GM21619 (cell line): ENCODE results near the gene RAD52.

Experiments
- ATAC-seq: cut with Tn5 transposase; IDR thresholded peaks from one replicate; pipeline ENCODE4 v1.9.1; 2021; ENCODE audit not compliant: unreplicated experiment

The RAD52 gene

DNA sequence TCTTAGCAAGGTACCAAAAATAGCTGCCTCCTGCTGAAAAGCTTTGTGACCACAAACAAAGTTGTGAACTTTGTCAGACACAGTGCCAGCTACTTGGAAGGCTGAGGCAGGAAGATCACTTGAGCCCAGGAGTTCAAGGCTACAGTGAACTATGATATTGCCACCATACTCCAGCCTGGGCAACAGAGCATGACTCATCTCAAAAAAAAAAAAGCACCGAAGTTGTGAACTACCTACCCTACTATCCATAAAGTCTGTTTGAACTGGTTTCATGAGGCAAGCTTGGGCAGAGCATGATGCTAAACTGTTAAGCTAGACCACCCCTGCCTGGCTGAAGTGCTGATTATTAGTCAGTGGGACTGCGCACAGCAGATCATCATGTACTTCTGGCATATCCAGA lies 75.5 kb downstream of the RAD52 start:
- no peak for ATAC-seq

DNA sequence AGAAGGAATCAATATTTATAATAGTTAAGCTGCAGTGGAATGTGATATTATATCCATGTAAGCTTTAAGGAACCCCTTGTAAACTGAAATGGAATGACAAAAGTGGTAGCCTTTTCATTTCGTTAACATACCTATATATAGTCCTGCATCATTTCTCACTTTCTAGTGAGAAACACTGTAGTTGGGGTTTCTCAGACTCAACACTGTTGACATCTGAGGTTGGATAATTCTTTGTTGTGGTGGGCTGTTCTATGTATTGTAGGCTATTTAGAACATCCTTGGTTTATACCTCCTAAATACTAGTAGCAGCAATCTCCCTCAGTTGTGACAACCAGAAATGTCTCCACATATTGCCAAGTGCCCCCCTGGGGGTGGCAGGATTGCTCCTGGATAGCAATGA lies 79.1 kb downstream of the RAD52 start:
- ATAC-seq, result no peak

DNA sequence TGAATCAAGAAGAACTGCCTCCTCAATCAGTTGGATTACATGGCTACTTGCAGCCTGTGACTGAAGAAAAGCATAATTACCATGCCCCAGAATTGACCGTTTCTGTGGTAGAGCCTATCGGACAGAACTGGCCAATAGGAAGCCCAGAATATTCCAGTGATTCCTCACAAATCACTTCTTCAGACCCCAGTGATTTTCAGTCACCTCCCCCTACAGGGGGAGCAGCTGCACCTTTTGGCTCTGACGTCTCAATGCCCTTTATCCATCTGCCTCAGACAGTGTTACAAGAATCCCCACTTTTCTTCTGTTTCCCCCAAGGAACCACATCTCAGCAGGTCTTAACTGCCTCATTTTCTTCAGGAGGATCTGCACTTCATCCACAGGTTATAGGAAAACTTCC lies 80.8 kb downstream of the RAD52 start:
- no peak for ATAC-seq

DNA sequence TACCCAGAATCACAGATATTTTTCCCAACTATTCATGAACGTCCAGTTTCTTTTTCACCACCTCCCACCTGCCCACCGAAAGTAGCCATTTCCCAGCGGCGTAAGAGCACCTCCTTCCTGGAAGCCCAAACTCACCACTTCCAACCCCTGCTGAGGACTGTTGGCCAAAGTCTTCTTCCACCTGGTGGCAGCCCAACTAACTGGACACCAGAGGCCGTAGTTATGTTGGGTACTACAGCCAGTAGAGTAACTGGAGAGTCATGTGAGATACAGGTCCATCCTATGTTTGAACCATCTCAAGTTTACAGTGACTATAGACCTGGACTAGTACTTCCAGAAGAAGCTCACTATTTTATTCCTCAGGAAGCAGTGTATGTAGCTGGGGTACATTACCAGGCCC lies 81.6 kb downstream of the RAD52 start:
- no peak for ATAC-seq

DNA sequence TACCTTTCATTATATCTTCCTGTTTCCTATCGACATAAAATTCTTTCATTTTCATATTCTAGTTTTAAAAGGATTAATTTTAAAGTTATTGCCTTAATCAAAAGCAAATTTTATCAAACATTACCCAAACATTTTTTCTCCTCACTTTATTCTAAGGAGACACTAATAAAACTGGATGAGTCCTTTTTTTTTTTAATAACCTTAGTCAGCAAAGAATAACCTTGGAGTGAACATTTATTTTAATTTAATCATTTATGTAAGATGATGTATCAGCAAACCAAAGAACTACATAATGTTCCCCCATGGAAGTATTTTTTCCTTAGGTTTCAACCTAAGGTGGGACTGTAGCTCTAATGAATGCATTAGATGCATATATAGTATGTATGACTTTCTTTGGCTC lies 83.9 kb downstream of the RAD52 start:
- no peak for ATAC-seq

DNA sequence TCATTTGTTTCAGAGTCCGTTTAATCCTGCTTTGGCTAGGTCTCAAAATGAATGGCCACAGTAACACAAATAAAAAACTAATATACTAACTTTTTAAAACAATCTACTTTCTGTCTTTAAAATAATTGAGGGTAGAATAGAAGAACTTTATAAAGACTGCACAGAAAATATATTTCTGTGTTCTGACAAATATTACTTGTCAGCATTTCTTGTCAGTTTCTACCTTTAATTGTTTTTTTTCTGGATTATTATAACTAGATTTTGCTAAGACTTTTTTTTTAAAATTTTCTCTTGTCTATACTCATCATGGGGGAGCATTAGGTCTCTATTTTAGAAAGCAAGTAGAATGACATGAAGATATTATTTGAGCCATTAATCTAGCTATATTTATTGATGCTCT lies 86.2 kb downstream of the RAD52 start:
- ATAC-seq, result no peak

DNA sequence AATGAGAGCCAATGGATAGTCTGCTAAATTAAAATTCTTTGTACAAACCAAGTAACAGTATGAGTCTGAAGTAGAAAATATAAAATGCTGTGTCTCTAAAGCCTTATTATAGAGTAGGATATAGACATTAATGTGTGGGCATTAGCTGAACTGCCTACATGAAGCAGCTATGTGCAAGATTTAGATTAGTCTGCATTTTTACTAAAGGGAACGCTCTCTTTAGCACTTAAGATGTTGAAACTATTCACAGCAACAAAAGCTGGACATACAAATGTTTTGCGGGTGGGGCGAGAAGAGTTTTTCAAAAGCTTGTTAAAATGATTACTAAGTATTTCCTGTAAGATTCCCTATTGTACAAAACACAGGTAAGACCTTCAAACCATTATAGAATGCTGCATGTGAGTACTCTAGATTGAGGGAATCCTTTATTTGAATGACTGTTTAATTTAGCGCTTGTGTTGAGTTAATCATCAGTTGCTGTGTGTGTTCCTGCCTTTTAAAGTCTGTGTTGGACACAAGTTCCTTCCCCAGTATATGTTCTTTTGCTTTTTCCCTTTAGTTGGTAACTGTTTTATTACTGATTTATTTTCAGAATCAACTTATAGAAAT lies 87.1 kb downstream of the RAD52 start:
- ATAC-seq, result no peak
